Testis (tissue), 3 donors: ENCODE results near the gene MICOS13. TPM values are rescaled to one million over a fixed set of nuclear protein-coding genes. Genes with fewer than 3 reads are reported as not detected.

Experiments
- DNase-seq: peaks from one replicate; pipeline ENCODE4 v3.0.0-alpha.2; 2019
- H3K27ac ChIP-seq, 2 donors: fragments of 200-600 bp; sonication (generic); one replicate each; pipeline ENCODE4 v1.5.1; 2019
- H3K27me3 ChIP-seq: fragments of 200-600 bp; sonication (generic); one replicate; pipeline ENCODE4 v1.5.1; 2019
- H3K36me3 ChIP-seq: fragments of 200-600 bp; sonication (generic); one replicate; pipeline ENCODE4 v1.5.1; 2017; ENCODE audit warnings: low read depth; ENCODE audit errors: missing control alignments
- H3K4me1 ChIP-seq: fragments of 200-600 bp; sonication (generic); one replicate; pipeline ENCODE4 v1.5.1; 2019
- H3K4me3 ChIP-seq, 2 donors: fragments of 200-600 bp; sonication (generic); one replicate each; pipeline ENCODE4 v1.5.1; 2017 to 2019
- H3K9me3 ChIP-seq: fragments of 200-600 bp; sonication (generic); one replicate; pipeline ENCODE4 v1.5.1; 2017
- POLR2A ChIP-seq: fragments of 450-650 bp; IDR thresholded peaks from one replicate; pipeline ENCODE4 v1.6.1; 2017; ENCODE audit warnings: antibody characterized with exemption, mild to moderate bottlenecking, moderate library complexity
- WGBS, 2 donors: methylation state at CpG; one replicate each; pipeline ENCODE4 v1.1.5; 2018; 5-methylcytosine and 5-hydroxymethylcytosine counted together
- intact Hi-C: fragments of 100-400 bp; cut with DNase I; formaldehyde crosslinking; loops from one replicate; pipeline ENCODE4 v1.15.1; 2023; ENCODE audit warnings: low total_unique reads
- polyA plus RNA-seq: library from polyadenylated mRNA; stranded (reverse); fragments of 350-450 nt; fragmentation: Illumina TruSeq; extraction: RNeasy Lipid Tissue Mini Kit (QIAGEN cat#74804); gene quantifications from one replicate; pipeline ENCODE4 v1.2.3, GENCODE V29; 2014; ENCODE audit warnings: low read depth, low replicate concordance; ENCODE audit not compliant: insufficient read depth
- total RNA-seq, 2 donors: library from RNA; depleted of rRNA; stranded (reverse); fragments of >200 nt; gene quantifications; one replicate each; pipeline ENCODE4 v1.2.3, GENCODE V29; 2016
- TF ChIP-seq, protein P1 (sequence below), 3 experiments: fragments of 450-650 bp in 2 of 3; fragments of 200-600 bp in 1 of 3; sonication (generic) in 1 of 3; IDR thresholded peaks; one replicate each; pipeline ENCODE4 v1.5.1; 2016 to 2019; ENCODE audit warnings: antibody characterized with exemption in 3 of 3, mild to moderate bottlenecking in 2 of 3, moderate library complexity in 1 of 3

MICOS13 gene
- total and polyA plus RNA-seq, 3 donors from 2014 or later = 98.0 to 198 (median 152) TPM

DNA sequence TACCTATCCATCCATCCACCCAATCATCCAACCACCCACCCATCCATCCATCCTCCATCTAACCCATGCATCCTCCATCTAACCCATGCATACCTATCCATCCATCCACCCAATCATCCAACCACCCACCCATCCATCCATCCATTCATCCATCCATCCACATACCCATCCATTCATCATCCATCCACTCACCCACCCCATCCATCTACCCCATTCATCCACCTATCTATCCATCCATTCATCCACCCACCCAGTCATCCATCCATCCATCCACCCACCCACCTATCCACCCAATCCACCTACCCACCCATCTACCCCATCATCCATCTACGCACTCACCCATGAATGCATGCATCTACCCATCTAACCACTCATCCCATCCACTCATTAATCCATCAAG, 6.6 kb downstream of the MICOS13 start:
- intact Hi-C loops = no loop called here
- Histone ChIP-seq H3K27me3 (no peaks in the 10 kb centered on the region), H3K4me3 (no peak overlapping the region), H3K4me1 (no peaks in the 10 kb centered on the region), H3K36me3 (no peaks in the 10 kb centered on the region), H3K9me3 (no peaks in the 10 kb centered on the region), H3K27ac (no peak overlapping the region)
- TF ChIP-seq, protein P1, sequence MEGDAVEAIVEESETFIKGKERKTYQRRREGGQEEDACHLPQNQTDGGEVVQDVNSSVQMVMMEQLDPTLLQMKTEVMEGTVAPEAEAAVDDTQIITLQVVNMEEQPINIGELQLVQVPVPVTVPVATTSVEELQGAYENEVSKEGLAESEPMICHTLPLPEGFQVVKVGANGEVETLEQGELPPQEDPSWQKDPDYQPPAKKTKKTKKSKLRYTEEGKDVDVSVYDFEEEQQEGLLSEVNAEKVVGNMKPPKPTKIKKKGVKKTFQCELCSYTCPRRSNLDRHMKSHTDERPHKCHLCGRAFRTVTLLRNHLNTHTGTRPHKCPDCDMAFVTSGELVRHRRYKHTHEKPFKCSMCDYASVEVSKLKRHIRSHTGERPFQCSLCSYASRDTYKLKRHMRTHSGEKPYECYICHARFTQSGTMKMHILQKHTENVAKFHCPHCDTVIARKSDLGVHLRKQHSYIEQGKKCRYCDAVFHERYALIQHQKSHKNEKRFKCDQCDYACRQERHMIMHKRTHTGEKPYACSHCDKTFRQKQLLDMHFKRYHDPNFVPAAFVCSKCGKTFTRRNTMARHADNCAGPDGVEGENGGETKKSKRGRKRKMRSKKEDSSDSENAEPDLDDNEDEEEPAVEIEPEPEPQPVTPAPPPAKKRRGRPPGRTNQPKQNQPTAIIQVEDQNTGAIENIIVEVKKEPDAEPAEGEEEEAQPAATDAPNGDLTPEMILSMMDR (IDR thresholded peaks at IDR 0.05) = no peak
- no peak for TF ChIP-seq POLR2A
- WGBS, 2 donors = 92 to 100% methylated on average over 1 of the region's 1 CpG
- no peak for DNase-seq

DNA sequence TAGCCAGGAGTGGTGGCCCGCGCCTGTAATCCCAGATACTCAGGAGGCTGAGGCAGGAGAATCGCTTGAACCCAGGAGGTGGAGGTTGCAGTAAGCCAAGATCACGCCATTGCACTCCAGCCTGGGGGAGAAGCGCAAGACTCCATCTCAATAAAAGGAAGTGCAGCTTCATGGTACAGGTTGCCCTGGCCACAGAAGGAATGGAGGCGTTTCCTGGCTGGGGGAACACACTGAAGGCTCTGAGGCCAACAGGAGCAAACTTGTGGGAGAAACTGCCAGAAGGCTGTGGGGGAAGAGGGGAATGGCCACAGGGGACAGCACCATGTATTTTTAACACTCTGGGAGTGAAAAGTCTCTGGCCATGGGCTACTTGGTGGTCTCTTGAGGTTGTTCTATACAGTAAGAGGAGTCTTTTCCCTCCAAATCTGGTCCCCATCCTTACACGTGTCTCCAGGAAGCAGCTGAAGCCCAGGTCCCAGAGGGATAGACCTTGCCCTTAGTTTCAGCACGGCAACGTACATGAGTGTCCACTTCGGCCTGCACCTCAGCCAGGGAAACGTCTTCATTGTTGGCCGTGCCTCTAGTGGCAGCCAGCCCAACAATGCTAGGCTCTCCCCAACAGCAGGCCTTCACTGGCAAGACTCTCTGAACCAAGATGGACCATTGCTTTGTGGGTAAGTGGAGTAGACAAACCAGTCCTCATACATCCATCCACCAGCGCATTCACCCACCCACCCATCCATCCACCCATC, 7.4 kb downstream of the MICOS13 start:
- no peaks in the 10 kb centered on the region for H3K27me3 ChIP-seq
- TF ChIP-seq, protein P1 (IDR thresholded peaks at IDR 0.05) = no peak
- TF ChIP-seq POLR2A = no peak
- H3K4me1 ChIP-seq = no peaks in the 10 kb centered on the region
- no peak overlapping the region for H3K4me3 ChIP-seq
- WGBS, 2 donors = 79 to 92% methylated on average over 13 of the region's 13 CpGs
- DNase-seq = no peak
- H3K9me3 ChIP-seq = no peaks in the 10 kb centered on the region
- H3K36me3 ChIP-seq = no peaks in the 10 kb centered on the region
- H3K27ac ChIP-seq = no peak overlapping the region
- intact Hi-C loops = no loop called here

DNA sequence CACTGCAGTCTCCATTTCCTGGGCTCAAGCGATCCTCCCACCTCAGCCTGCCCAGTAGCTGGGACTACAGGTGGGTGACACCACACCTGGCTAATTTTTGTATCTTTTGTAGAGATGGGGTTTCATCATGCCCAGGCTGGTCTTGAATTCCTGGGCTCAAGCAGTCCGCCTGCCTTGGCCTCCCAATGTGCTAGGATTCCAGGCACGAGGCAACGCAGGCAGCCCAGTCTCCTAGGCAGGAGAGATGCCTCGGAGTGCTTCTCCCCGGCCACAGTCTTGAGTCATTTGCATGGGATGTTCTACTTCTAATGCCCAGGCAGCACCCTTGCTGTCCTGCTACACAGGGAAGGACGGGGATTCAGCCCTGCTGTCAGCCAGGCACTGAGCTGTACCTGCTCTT, 8.7 kb downstream of the MICOS13 start:
- intact Hi-C loops = no loop called here
- Histone ChIP-seq H3K4me1 (no peaks in the 10 kb centered on the region), H3K9me3 (no peaks in the 10 kb centered on the region), H3K4me3 (no peak overlapping the region), H3K27ac (no peak overlapping the region), H3K36me3 (no peaks in the 10 kb centered on the region), H3K27me3 (no peaks in the 10 kb centered on the region)
- TF ChIP-seq POLR2A = no peak
- TF ChIP-seq, protein P1 (IDR thresholded peaks at IDR 0.05) = no peak
- 88 to 94% methylated on average over 7 of the region's 7 CpGs for WGBS, 2 donors
- no peak for DNase-seq

DNA sequence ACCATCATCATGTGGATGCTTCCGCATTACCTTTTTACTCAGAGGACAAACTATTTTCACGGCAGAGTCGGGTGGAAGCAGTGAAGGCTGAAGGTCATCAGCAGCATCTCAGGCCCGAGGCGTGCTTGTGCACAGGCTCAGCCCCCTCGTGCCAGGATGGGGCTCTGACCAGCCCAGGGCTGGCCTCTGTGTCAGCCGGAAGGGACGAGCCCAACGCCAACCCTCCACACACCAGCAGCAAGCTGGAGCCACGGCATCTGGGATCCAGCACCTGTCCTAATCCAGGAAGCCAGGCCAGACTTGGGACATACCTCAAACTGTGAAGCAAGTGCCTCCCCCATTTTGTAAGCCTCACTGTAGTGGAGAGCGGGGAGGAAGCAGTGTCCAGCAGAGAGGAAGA, 11.1 kb downstream of the MICOS13 start:
- TF ChIP-seq, protein P1 (IDR thresholded peaks at IDR 0.05) = no peak
- intact Hi-C loops = no loop called here
- DNase-seq = no peak
- Histone ChIP-seq H3K27ac (no peak overlapping the region), H3K36me3 (no peaks in the 10 kb centered on the region), H3K27me3 (no peaks in the 10 kb centered on the region), H3K4me1 (no peaks in the 10 kb centered on the region), H3K4me3 (no peak overlapping the region), H3K9me3 (no peaks in the 10 kb centered on the region)
- 74 to 80% methylated on average over 2 to 11 of the region's 11 CpGs for WGBS, 2 donors

DNA sequence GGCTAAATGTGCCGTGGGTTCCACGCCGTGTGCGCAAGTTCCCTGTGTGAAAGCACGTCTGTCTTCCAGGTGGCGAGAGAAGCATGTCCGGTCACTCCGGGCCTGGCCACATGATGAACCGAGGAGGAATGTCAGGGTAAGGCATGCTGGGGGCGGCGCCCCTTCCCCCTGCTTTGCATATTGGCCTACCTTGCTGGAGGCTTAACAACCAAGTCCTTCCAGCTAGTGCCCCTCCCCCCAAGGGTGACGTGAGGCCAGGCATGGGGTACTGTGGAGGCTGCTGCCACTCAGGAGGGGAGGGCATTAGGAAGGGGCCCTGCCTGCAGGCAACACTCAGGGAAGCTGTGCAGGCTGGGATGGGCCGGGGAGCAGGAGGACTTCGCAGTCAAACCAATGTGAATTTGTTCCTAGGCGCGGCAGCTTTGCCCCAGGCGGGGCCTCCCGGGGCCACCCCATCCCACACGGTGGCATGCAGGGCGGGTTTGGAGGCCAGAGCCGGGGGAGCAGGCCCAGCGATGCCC, 12.5 kb downstream of the MICOS13 start:
- Histone ChIP-seq H3K4me3 (no peak overlapping the region), H3K27ac (no peak overlapping the region), H3K9me3 (no peaks in the 10 kb centered on the region), H3K27me3 (no peaks in the 10 kb centered on the region), H3K36me3 (no peaks in the 10 kb centered on the region), H3K4me1 (no peaks in the 10 kb centered on the region)
- TF ChIP-seq, protein P1 (IDR thresholded peaks at IDR 0.05) = no peak
- TF ChIP-seq POLR2A = no peak
- WGBS, 2 donors = 85 to 87% methylated on average over 13 to 22 of the region's 22 CpGs
- intact Hi-C loops = no loop called here
- DNase-seq = no peak
